Tibial nerve (tissue), 4 donors: Measurements from ENCODE around the gene RPS17.

Source experiments
- EP300 ChIP-seq, 2 donors: sonication (generic); formaldehyde crosslinking; IDR thresholded peaks; one replicate each; pipeline ENCODE4 v1.6.1; 2017; ENCODE audit warnings: antibody characterized with exemption in 2 of 2, mild to moderate bottlenecking in 1 of 2
- TF ChIP-seq, protein P1 (sequence below), 5 experiments: fragments of 200-600 bp in 3 of 5; fragments of 450-650 bp in 2 of 5; sonication (generic) in 3 of 5; IDR thresholded peaks; one replicate each; pipeline ENCODE4 v1.5.1; 2016 to 2019; ENCODE audit warnings: antibody characterized with exemption in 5 of 5, mild to moderate bottlenecking in 3 of 5, moderate library complexity in 2 of 5

DNA sequence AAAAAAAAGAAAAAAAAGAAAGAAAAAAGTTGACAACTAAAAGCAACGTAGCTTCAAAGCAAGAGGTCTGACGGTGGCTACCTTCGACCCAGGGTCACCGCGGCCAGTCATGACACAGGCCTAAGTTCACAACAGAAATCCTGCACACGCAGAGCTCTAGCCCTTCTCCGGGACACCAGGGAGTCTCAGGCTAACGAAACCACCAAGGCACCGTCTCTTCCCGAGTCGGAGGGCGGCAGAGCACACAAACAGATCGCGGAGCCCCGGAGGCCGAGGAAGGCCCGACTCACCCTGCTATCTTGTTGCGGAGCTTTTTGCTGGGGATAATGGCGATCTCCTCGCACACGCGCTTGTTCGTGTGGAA is 584 bp downstream of the RPS17 start:
- TF ChIP-seq EP300 (IDR thresholded peaks at IDR 0.05), result no peak
- TF ChIP-seq, protein P1, sequence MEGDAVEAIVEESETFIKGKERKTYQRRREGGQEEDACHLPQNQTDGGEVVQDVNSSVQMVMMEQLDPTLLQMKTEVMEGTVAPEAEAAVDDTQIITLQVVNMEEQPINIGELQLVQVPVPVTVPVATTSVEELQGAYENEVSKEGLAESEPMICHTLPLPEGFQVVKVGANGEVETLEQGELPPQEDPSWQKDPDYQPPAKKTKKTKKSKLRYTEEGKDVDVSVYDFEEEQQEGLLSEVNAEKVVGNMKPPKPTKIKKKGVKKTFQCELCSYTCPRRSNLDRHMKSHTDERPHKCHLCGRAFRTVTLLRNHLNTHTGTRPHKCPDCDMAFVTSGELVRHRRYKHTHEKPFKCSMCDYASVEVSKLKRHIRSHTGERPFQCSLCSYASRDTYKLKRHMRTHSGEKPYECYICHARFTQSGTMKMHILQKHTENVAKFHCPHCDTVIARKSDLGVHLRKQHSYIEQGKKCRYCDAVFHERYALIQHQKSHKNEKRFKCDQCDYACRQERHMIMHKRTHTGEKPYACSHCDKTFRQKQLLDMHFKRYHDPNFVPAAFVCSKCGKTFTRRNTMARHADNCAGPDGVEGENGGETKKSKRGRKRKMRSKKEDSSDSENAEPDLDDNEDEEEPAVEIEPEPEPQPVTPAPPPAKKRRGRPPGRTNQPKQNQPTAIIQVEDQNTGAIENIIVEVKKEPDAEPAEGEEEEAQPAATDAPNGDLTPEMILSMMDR (IDR thresholded peaks at IDR 0.05), result no peak
